ENCODE measurements around the gene SRSF8.

- TF ChIP-seq CTCF (IDR thresholded peaks at IDR 0.05; ENCODE audit: extremely low read depth in 1 of 2, insufficient read depth in 1 of 2, low read depth in 1 of 2, low read length in 2 of 2) (no peak), POLR2AphosphoS5 (IDR thresholded peaks at IDR 0.05; ENCODE audit: insufficient read depth, low read depth, low read length) (no peak), POLR2A (IDR thresholded peaks at IDR 0.05; ENCODE audit: low read depth, low read length) (no peak), JUN (IDR thresholded peaks at IDR 0.05; ENCODE audit: borderline replicate concordance, insufficient read depth, insufficient read length, low read depth) (no peak), EZH2 (IDR thresholded peaks at IDR 0.05; ENCODE audit: borderline replicate concordance, low read depth, low read length, severe bottlenecking) (no peak), MAX (IDR thresholded peaks at IDR 0.05; ENCODE audit: insufficient read depth, insufficient read length) (no peak), FOS (IDR thresholded peaks at IDR 0.05; ENCODE audit: borderline replicate concordance, insufficient read depth, low read length) (no peak), MYC (IDR thresholded peaks at IDR 0.05; ENCODE audit: low read depth, low read length) (no peak)
Observed at GRCh38 chr11:95024958-95025357, 41.8 kb upstream of the SRSF8 start, which contains the start of gene KDM4E.
